Ovary (tissue), 9 donors: ENCODE results near the gene EPHB1. TPM values are rescaled to one million over a fixed set of nuclear protein-coding genes. Genes with fewer than 3 reads are reported as not detected.

ENCODE experiments used
- DNase-seq, 5 donors: peaks; one replicate each; pipeline ENCODE4 v3.0.0-alpha.2; 2019 to 2020
- H3K27ac ChIP-seq, 2 donors: fragments of 200-600 bp; one replicate each; pipeline versions ENCODE4 v1.5.1 to v1.8.0; 2019 to 2022
- H3K27me3 ChIP-seq: fragments of 200-600 bp; one replicate; pipeline ENCODE4 v1.8.0; 2022
- H3K36me3 ChIP-seq: fragments of 200-600 bp; sonication (generic); one replicate; pipeline ENCODE4 v1.5.1; 2019
- H3K4me1 ChIP-seq: one replicate; pipeline ENCODE4 v1.8.1; 2013; ENCODE audit warnings: mild to moderate bottlenecking, moderate library complexity; ENCODE audit not compliant: insufficient read depth
- H3K4me3 ChIP-seq: fragments of 200-600 bp; sonication (generic); one replicate; pipeline ENCODE4 v1.5.1; 2017
- H3K9me3 ChIP-seq, 2 donors: fragments of 200-600 bp in 1 of 2; sonication (generic) in 1 of 2; one replicate each; pipeline versions ENCODE4 v1.5.1 to v1.8.1; 2013 to 2019; ENCODE audit warnings: mild to moderate bottlenecking in 1 of 2, moderate library complexity in 1 of 2
- CTCF ChIP-seq, 3 donors: fragments of 450-650 bp in 2 of 3; fragments of 200-600 bp in 1 of 3; IDR thresholded peaks; one replicate each; pipeline versions ENCODE4 v1.5.1 to v1.8.0; 2016 to 2022; ENCODE audit warnings: antibody characterized with exemption in 3 of 3, mild to moderate bottlenecking in 1 of 3
- EP300 ChIP-seq: sonication (generic); formaldehyde crosslinking; IDR thresholded peaks from one replicate; pipeline ENCODE4 v1.6.1; 2017; ENCODE audit warnings: antibody characterized with exemption
- POLR2A ChIP-seq: fragments of 450-650 bp; IDR thresholded peaks from one replicate; pipeline ENCODE4 v1.6.1; 2017; ENCODE audit warnings: antibody characterized with exemption, mild to moderate bottlenecking, moderate library complexity
- WGBS, 3 donors: extraction: QIAGEN DNeasy Blood & Tissue Kit in 1 of 3; methylation state at CpG; one replicate each; pipeline versions ENCODE4 v1.1.5 to v1.1.7; 2013 to 2017; 5-methylcytosine and 5-hydroxymethylcytosine counted together
- intact Hi-C, 4 donors: fragments of 100-400 bp; cut with DNase I; formaldehyde crosslinking; loops; one replicate each; pipeline versions ENCODE4 v1.11.0 to v1.15.1; 2022 to 2023
- polyA plus RNA-seq, 2 donors: library from polyadenylated mRNA; stranded (reverse); fragments of 200-250 nt in 1 of 2; fragments of 350-450 nt in 1 of 2; fragmentation: Illumina TruSeq in 1 of 2; extraction: RNeasy Lipid Tissue Mini Kit (QIAGEN cat#74804) in 1 of 2; gene quantifications; one replicate each; pipeline ENCODE4 v1.2.3, GENCODE V29; 2013 to 2014
- total RNA-seq, 7 donors: library from RNA; depleted of rRNA in 2 of 7; stranded (reverse); fragments of >200 nt in 2 of 7; fragmentation: NEBNext Ultra II Directional in 3 of 7; extraction: Animal tissue kit (Norgen Biotek cat#: 25700) in 3 of 7; gene quantifications; one replicate each; pipeline versions ENCODE4 v1.1.0 to v1.2.4, GENCODE V29; 2016 to 2023
- donor health status: DM: no; HTN: no; CAD: no; lungs with moderate emphysema.
- donor health status: DM: no; HTN: no; CAD: no.
- donor health status: Bipolar disorder and iron deficiency.
- donor health status: DM: yes; HTN: yes; CAD: no.
- donor health status: DM: no; HTN: no; CAD: no.
- donor health status: DM: yes; HTN: yes; CAD: no.

EPHB1 gene
- total and polyA plus RNA-seq, 9 donors: 0.25 to 2.7 (median 1.0) TPM

DNA sequence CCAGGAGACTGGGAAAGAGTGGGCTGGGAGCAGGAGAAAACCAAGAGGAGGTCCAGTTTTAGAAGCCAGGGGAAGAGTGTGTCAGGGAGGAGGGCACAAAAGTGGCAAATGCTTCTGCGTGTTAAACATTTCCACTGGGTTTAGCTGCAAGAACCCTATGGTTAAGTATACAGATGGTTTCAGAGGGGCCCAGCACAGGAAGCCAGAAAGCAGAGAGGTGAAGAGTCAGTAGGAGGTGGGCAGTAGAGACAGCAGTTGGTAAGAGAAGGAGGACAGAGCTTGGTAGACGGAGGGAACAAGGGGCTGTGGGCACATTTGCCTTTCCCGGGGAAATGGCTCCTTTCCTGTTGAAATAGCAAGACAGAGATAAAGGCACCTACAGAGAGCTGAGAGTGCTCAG, 133.8 kb downstream of the EPHB1 start:
- Histone ChIP-seq H3K27ac (no peak overlapping the region), H3K36me3 (no peaks in the 10 kb centered on the region), H3K9me3 (no peaks in the 10 kb centered on the region), H3K27me3 (no peaks in the 10 kb centered on the region), H3K4me1 (no peaks in the 10 kb centered on the region), H3K4me3 (no peak overlapping the region)
- 71 to 89% (median 79%) methylated on average over 3 of the region's 3 CpGs for WGBS, 3 donors
- TF ChIP-seq POLR2A (no peak), EP300 (no peak), CTCF (IDR thresholded peaks at IDR 0.05) (no peak)
- intact Hi-C loops: no loop called here
- DNase-seq: no peak

- no peaks in the 10 kb centered on the region for H3K9me3 ChIP-seq
- no peak for DNase-seq
- no peaks in the 10 kb centered on the region for H3K36me3 ChIP-seq
- intact Hi-C loops: no loop called here
- H3K27me3 ChIP-seq: no peaks in the 10 kb centered on the region
- no peak for TF ChIP-seq EP300
- no peak for TF ChIP-seq POLR2A
- TF ChIP-seq CTCF (IDR thresholded peaks at IDR 0.05): no peak
- WGBS, 3 donors: 90 to 95% (median 94%) methylated on average over 2 of the region's 2 CpGs
- H3K27ac ChIP-seq: no peak overlapping the region
- no peak overlapping the region for H3K4me3 ChIP-seq
- no peaks in the 10 kb centered on the region for H3K4me1 ChIP-seq
These were observed 134.9 kb downstream of the EPHB1 start for GRCh38 chr3:134929976-134930375.

- intact Hi-C loops: no loop called here
- no peak for DNase-seq
- TF ChIP-seq CTCF (IDR thresholded peaks at IDR 0.05) (no peak), POLR2A (no peak), EP300 (no peak)
- H3K36me3 ChIP-seq: no peaks in the 10 kb centered on the region
- H3K27ac ChIP-seq: no peak overlapping the region
- no peak overlapping the region for H3K4me3 ChIP-seq
- H3K9me3 ChIP-seq: no peaks in the 10 kb centered on the region
- WGBS, 3 donors: 70 to 90% (median 80%) methylated on average over 5 of the region's 5 CpGs
- H3K27me3 ChIP-seq: no peaks in the 10 kb centered on the region
- no peaks in the 10 kb centered on the region for H3K4me1 ChIP-seq
These were observed 136.2 kb downstream of the EPHB1 start for GRCh38 chr3:134931045-134931785.

DNA sequence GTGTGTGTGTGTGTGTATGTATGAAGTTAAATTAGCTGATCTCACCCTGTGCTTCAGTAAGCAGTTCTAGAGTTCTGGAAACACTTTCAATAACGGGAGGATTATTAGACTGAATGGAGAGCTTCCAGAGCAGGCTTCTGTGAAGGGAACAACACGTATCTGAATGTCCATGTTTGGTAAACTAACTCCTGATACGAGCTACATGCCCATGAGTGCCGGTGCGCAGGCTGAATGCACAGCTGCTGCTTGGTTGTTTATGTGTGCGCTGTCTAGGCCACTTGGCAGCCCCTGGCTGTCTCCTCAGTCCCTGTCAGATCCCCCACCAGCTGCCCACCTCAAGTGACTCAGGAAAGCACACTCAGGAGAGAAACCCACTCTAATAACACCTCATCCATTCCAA, 137.0 kb downstream of the EPHB1 start:
- Histone ChIP-seq H3K27ac (no peak overlapping the region), H3K27me3 (no peaks in the 10 kb centered on the region), H3K4me1 (no peaks in the 10 kb centered on the region), H3K36me3 (no peaks in the 10 kb centered on the region), H3K9me3 (no peaks in the 10 kb centered on the region), H3K4me3 (no peak overlapping the region)
- WGBS, 3 donors: 17 to 55% (median 28%) methylated on average over 6 of the region's 6 CpGs
- TF ChIP-seq POLR2A: no peak
- TF ChIP-seq CTCF (IDR thresholded peaks at IDR 0.05): no peak
- no peak for TF ChIP-seq EP300
- intact Hi-C loops: no loop called here
- no peak for DNase-seq
